GM23338 (cell line): ENCODE data around the gene INO80. TPM values are rescaled to one million over a fixed set of nuclear protein-coding genes. Genes with fewer than 3 reads are reported as not detected.
A peak's percentile ranks its signal among the peaks of the same experiment; 100 is the strongest.

Experiments used
- ATAC-seq: fragments of 200-7000 bp; cut with Tn5 transposase; 3 replicates; pipeline ENCODE4 v1.9.1; 2020
- DNase-seq: peaks from one replicate; pipeline ENCODE4 v3.0.0-alpha.2; 2015; ENCODE audit warnings: low spot score
- H2AFZ ChIP-seq: fragments of 200-600 bp; sonication (generic); 2 replicates; pipeline ENCODE4 v1.8.0; 2016; ENCODE audit warnings: antibody characterized with exemption, mild to moderate bottlenecking, moderate library complexity
- H3F3A ChIP-seq: fragments of 200-600 bp; sonication (generic); replicated peaks from 2 replicates; pipeline ENCODE4 v1.8.0; 2017; ENCODE audit warnings: antibody characterized with exemption, mixed run types, low read depth
- H3K27ac ChIP-seq: fragments of 200-600 bp; sonication (generic); 2 replicates; pipeline ENCODE4 v1.6.1; 2016; ENCODE audit warnings: low read depth
- H3K27me3 ChIP-seq: fragments of 200-600 bp; sonication (generic); 2 replicates; pipeline ENCODE4 v1.8.0; 2016; ENCODE audit warnings: mild to moderate bottlenecking, mixed run types, moderate library complexity; ENCODE audit not compliant: insufficient read depth
- H3K36me3 ChIP-seq: fragments of 200-600 bp; sonication (generic); 2 replicates; pipeline ENCODE4 v1.8.0; 2016; ENCODE audit warnings: mild to moderate bottlenecking; ENCODE audit not compliant: insufficient read depth
- H3K4me1 ChIP-seq: fragments of 200-600 bp; sonication (generic); 2 replicates; pipeline ENCODE4 v1.8.0; 2016; ENCODE audit warnings: mild to moderate bottlenecking, moderate library complexity; ENCODE audit not compliant: insufficient read depth
- H3K4me2 ChIP-seq: fragments of 200-600 bp; sonication (generic); 2 replicates; pipeline ENCODE4 v1.7.1; 2017; ENCODE audit warnings: mixed run types
- H3K4me3 ChIP-seq: fragments of 200-600 bp; sonication (generic); 2 replicates; pipeline ENCODE4 v1.6.1; 2016; ENCODE audit warnings: mixed run types
- H3K79me2 ChIP-seq: fragments of 200-600 bp; sonication (generic); replicated peaks from 2 replicates; pipeline ENCODE4 v1.8.0; 2017; ENCODE audit warnings: mild to moderate bottlenecking; ENCODE audit not compliant: insufficient read depth
- H3K9me2 ChIP-seq: fragments of 200-600 bp; sonication (generic); 2 replicates; pipeline ENCODE4 v1.8.0; 2017; ENCODE audit not compliant: insufficient read depth
- H4K20me1 ChIP-seq: fragments of 200-600 bp; sonication (generic); replicated peaks from 2 replicates; pipeline ENCODE4 v1.8.0; 2017; ENCODE audit warnings: mild to moderate bottlenecking; ENCODE audit not compliant: insufficient read depth
- H3K27ac Mint-ChIP-seq: 2 replicates; pipeline ENCODE4 v1.8.0; 2020; ENCODE audit warnings: inconsistent platforms, mild to moderate bottlenecking, moderate library complexity, mixed read lengths
- H3K27me3 Mint-ChIP-seq: 3 replicates; pipeline ENCODE4 v1.8.0; 2022; ENCODE audit warnings: low read depth, mild to moderate bottlenecking, moderate library complexity, mixed read lengths, inconsistent platforms; ENCODE audit not compliant: insufficient read depth, poor library complexity
- H3K36me3 Mint-ChIP-seq: 3 replicates; pipeline ENCODE4 v1.8.0; 2021; ENCODE audit warnings: low read depth, mild to moderate bottlenecking, inconsistent platforms, moderate library complexity, mixed read lengths
- H3K4me1 Mint-ChIP-seq: 3 replicates; pipeline ENCODE4 v1.8.0; 2020; ENCODE audit warnings: mild to moderate bottlenecking, inconsistent platforms, mixed read lengths
- H3K4me3 Mint-ChIP-seq: 3 replicates; pipeline ENCODE4 v1.8.0; 2021; ENCODE audit warnings: moderate library complexity, mild to moderate bottlenecking, inconsistent platforms, mixed read lengths
- H3K9me3 Mint-ChIP-seq: 3 replicates; pipeline ENCODE4 v1.8.0; 2020; ENCODE audit warnings: moderate library complexity, mild to moderate bottlenecking, inconsistent platforms, mixed read lengths
- EZH2 ChIP-seq: fragments of 200-600 bp; sonication (generic); IDR thresholded peaks from one replicate; pipeline ENCODE4 v1.8.0; 2017; ENCODE audit warnings: antibody characterized with exemption, mild to moderate bottlenecking, low read depth; ENCODE audit not compliant: unreplicated experiment
- EZH2phosphoT487 ChIP-seq: fragments of 200-600 bp; sonication (generic); IDR thresholded peaks from one replicate; pipeline ENCODE4 v1.8.1; 2018; ENCODE audit warnings: antibody characterized with exemption; ENCODE audit not compliant: unreplicated experiment
- POLR2AphosphoS5 ChIP-seq: IDR thresholded peaks from 2 replicates; pipeline ENCODE4 v1.6.1; 2016; ENCODE audit warnings: antibody characterized with exemption, low read depth
- polyA plus RNA-seq: library from polyadenylated mRNA; unstranded; fragments of >200 nt; fragmentation: Nextera tagmentation; extraction: Ambion mirVana; gene quantifications from 2 replicates; pipeline ENCODE4 v1.2.1, GENCODE V29; 2016
- small RNA-seq: library from RNA; depleted of rRNA; stranded (forward); fragments of <200 nt; gene quantifications from one replicate; pipeline ENCODE3, GENCODE V24; 2014; ENCODE audit warnings: low replicate concordance
- total RNA-seq: library from RNA; depleted of rRNA; stranded (reverse); fragments of >200 nt; shearing (Covaris generic); gene quantifications from 2 replicates; pipeline ENCODE4 v1.2.3, GENCODE V29; 2014; rRNA removed

Gene INO80
- total and polyA plus RNA-seq, 2 experiments from 2014 or later: 6.5 to 24.9 TPM

GRCh38 chr15:40929660-40930429 lies 186.2 kb downstream of the INO80 start:
- H3K4me1 Mint-ChIP-seq: peaks cover 41% of the 10 kb centered on the region
- peaks cover 96% of the 10 kb centered on the region for H3K27me3 Mint-ChIP-seq
- TF ChIP-seq EZH2phosphoT487 (peak; percentile 16), POLR2AphosphoS5 (no peak), EZH2 (peak; percentile 73)
- peak overlapping the region; percentile 78 for H3K4me3 Mint-ChIP-seq
- Histone ChIP-seq H3K9me2 (no peaks in the 10 kb centered on the region), H3K36me3 (no peaks in the 10 kb centered on the region), H3K4me1 (peaks cover 23% of the 10 kb centered on the region), H3K79me2 (no peaks in the 10 kb centered on the region), H4K20me1 (peaks cover 16% of the 10 kb centered on the region; the same call in 1 of the 2 replicates), H3K4me3 (peak overlapping the region; percentile 88), H3K4me2 (peak overlapping the region; percentile 99), H2AFZ (peak overlapping the region; percentile 99), H3K27me3 (peaks cover 89% of the 10 kb centered on the region), H3F3A (peaks cover 19% of the 10 kb centered on the region), H3K27ac (no peak overlapping the region)
- no peak overlapping the region for H3K27ac Mint-ChIP-seq
- no peaks in the 10 kb centered on the region; the same call in 2 of the 3 replicates for H3K9me3 Mint-ChIP-seq
- H3K36me3 Mint-ChIP-seq: no peaks in the 10 kb centered on the region; the same call in 2 of the 3 replicates
- DNase-seq (peak; percentile 67), ATAC-seq (peak; percentile 5)

Small RNAs within 50 kb of the gene (small RNA-seq; reads per million reads assigned to genes)
- not detected for gene ISCA1P4

Other genes starting within 250 kb of the INO80 start
- gene RHOV, start 242.0 kb downstream of the INO80 start, total RNA-seq: 2.9 and 4.7 TPM in 2 replicates
- gene RHOV, start 242.0 kb downstream of the INO80 start, polyA plus RNA-seq: 3.0 and 4.4 TPM in 2 replicates
- 39.4 and 42.5 TPM in 2 replicates for gene VPS18, start 221.8 kb downstream of the INO80 start, total RNA-seq
- 4.7 and 5.9 TPM in 2 replicates for gene VPS18, start 221.8 kb downstream of the INO80 start, polyA plus RNA-seq
- 0.31 and 0.62 TPM in 2 replicates for gene DLL4, start 186.9 kb downstream of the INO80 start, total RNA-seq
- gene DLL4, start 186.9 kb downstream of the INO80 start, polyA plus RNA-seq: 0.64 and 0.99 TPM in 2 replicates
- 112 and 124 TPM in 2 replicates for gene CHAC1, start 162.8 kb downstream of the INO80 start, total RNA-seq
- gene CHAC1, start 162.8 kb downstream of the INO80 start, polyA plus RNA-seq: 73.0 and 74.4 TPM in 2 replicates
- gene EXD1, start 114.5 kb upstream of the INO80 start, total RNA-seq: 0.07 TPM in 1 of 2 replicates, not detected in the other
- not detected in 2 replicates for gene EXD1, start 114.5 kb upstream of the INO80 start, polyA plus RNA-seq
- 109 and 134 TPM in 2 replicates for gene CHP1, start 115.0 kb upstream of the INO80 start, total RNA-seq
- gene CHP1, start 115.0 kb upstream of the INO80 start, polyA plus RNA-seq: 59.6 and 62.3 TPM in 2 replicates
- 53.1 and 61.1 TPM in 2 replicates for gene OIP5, start 216.3 kb upstream of the INO80 start, total RNA-seq
- 60.0 and 71.7 TPM in 2 replicates for gene OIP5, start 216.3 kb upstream of the INO80 start, polyA plus RNA-seq
- 126 and 150 TPM in 2 replicates for gene NUSAP1, start 216.6 kb upstream of the INO80 start, total RNA-seq
- 260 and 272 TPM in 2 replicates for gene NUSAP1, start 216.6 kb upstream of the INO80 start, polyA plus RNA-seq